SK-N-SH (cell line): ENCODE data around the gene XIAP. TPM values are rescaled to one million over a fixed set of nuclear protein-coding genes. Genes with fewer than 3 reads are reported as not detected.

Source experiments
- CTCF ChIA-PET: fragments of 300-600, 350-600 bp; formaldehyde crosslinking; extraction: SDS; loops from one replicate; lab custom pipeline; 2021; lab: Yijun Ruan, JAX
- POLR2A ChIA-PET: fragments of 350-600 bp; sonication (Branson Sonifier 250); formaldehyde crosslinking; extraction: SDS; loops from one replicate; lab custom pipeline; 2020; ENCODE audit warnings: antibody characterized with exemption, inconsistent platforms; lab: Yijun Ruan, JAX
- DNase-seq: peaks from one replicate; pipeline ENCODE4 v3.0.0; 2012
- H2AFZ ChIP-seq: fragments of 200-600 bp; sonication (generic); 2 replicates; pipeline ENCODE4 v1.8.1; 2016; ENCODE audit warnings: antibody characterized with exemption, mild to moderate bottlenecking, low read depth
- H3F3A ChIP-seq: fragments of 200-600 bp; sonication (generic); replicated peaks from 2 replicates; pipeline ENCODE3; 2016; ENCODE audit warnings: antibody characterized with exemption, mild to moderate bottlenecking; ENCODE audit not compliant: insufficient read depth
- H3K27ac ChIP-seq, 2 experiments: fragments of 200-500 bp in 1 of 2; fragments of 200-600 bp in 1 of 2; sonication (Bioruptor generic) in 1 of 2; sonication (generic), shearing (Covaris generic) in 1 of 2; 2 replicates each; pipeline versions ENCODE4 v1.5.1 to v1.6.1; 2014 to 2016; ENCODE audit warnings: low read depth in 2 of 2, inconsistent platforms in 1 of 2, low read length in 1 of 2, mild to moderate bottlenecking in 1 of 2, mixed read lengths in 1 of 2
- H3K27me3 ChIP-seq: fragments of 200-600 bp; sonication (generic), shearing (Covaris generic); 2 replicates; pipeline ENCODE4 v1.6.1; 2016; ENCODE audit warnings: mixed run types; ENCODE audit not compliant: insufficient read depth
- H3K36me3 ChIP-seq, 2 experiments: fragments of 200-500 bp in 1 of 2; fragments of 200-600 bp in 1 of 2; sonication (Bioruptor generic) in 1 of 2; sonication (generic) in 1 of 2; replicated peaks in 1 of 2; 2 replicates each; pipeline versions ENCODE3 to v1.5.1; 2014 to 2016; ENCODE audit warnings: low read length in 1 of 2, mild to moderate bottlenecking in 1 of 2; ENCODE audit not compliant: insufficient read depth in 2 of 2, control insufficient read depth in 1 of 2
- H3K4me1 ChIP-seq, 2 experiments: fragments of 200-500 bp in 1 of 2; fragments of 200-600 bp in 1 of 2; sonication (Bioruptor generic) in 1 of 2; sonication (generic), shearing (Covaris generic) in 1 of 2; 2 replicates each; pipeline versions ENCODE4 v1.5.1 to v1.6.1; 2014 to 2016; ENCODE audit warnings: low read depth in 1 of 2, low read length in 1 of 2, mixed run types in 1 of 2; ENCODE audit not compliant: insufficient read depth in 2 of 2, control insufficient read depth in 1 of 2
- H3K4me2 ChIP-seq: fragments of 200-600 bp; sonication (generic), shearing (Covaris generic); 2 replicates; pipeline ENCODE4 v1.6.1; 2017; ENCODE audit warnings: mixed run types
- H3K4me3 ChIP-seq, 2 experiments: fragments of 200-500 bp in 1 of 2; fragments of 200-600 bp in 1 of 2; sonication (Bioruptor generic) in 1 of 2; sonication (generic), shearing (Covaris generic) in 1 of 2; 2 replicates each; pipeline versions ENCODE4 v1.5.1 to v1.8.1; 2014 to 2016; ENCODE audit warnings: low read depth in 2 of 2, inconsistent platforms in 1 of 2, low read length in 1 of 2, mild to moderate bottlenecking in 1 of 2, mixed read lengths in 1 of 2, moderate library complexity in 1 of 2
- H3K79me2 ChIP-seq: fragments of 200-600 bp; sonication (generic); 2 replicates; pipeline ENCODE4 v1.8.1; 2017; ENCODE audit warnings: mild to moderate bottlenecking; ENCODE audit not compliant: insufficient read depth
- H3K9ac ChIP-seq: fragments of 200-600 bp; sonication (generic); 2 replicates; pipeline ENCODE4 v1.6.1; 2017; ENCODE audit warnings: mixed run types
- H3K9me2 ChIP-seq: fragments of 200-600 bp; sonication (generic); 2 replicates; pipeline ENCODE4 v1.6.1; 2017; ENCODE audit warnings: mixed run types
- H3K9me3 ChIP-seq: fragments of 200-600 bp; sonication (generic); 2 replicates; pipeline ENCODE4 v1.6.1; 2017; ENCODE audit warnings: mixed run types, mild to moderate bottlenecking, moderate library complexity
- H4K20me1 ChIP-seq: fragments of 200-600 bp; sonication (generic); 2 replicates; pipeline ENCODE4 v1.6.1; 2017; ENCODE audit warnings: mild to moderate bottlenecking, mixed run types; ENCODE audit not compliant: insufficient read depth
- ELF1 ChIP-seq: IDR thresholded peaks from 2 replicates; pipeline ENCODE4 v1.4.0; 2012
- EP300 ChIP-seq, 2 experiments: IDR thresholded peaks; 2 replicates each; pipeline versions ENCODE4 v1.4.0 to v1.6.1; 2012; ENCODE audit warnings: borderline replicate concordance in 1 of 2, low read depth in 1 of 2, low read length in 1 of 2
- FOXJ3 ChIP-seq: sonication (generic); formaldehyde crosslinking; IDR thresholded peaks from 2 replicates; pipeline ENCODE4 v1.5.1; 2020; ENCODE audit warnings: mild to moderate bottlenecking, missing genetic modification reagents
- FOXM1 ChIP-seq: IDR thresholded peaks from 2 replicates; pipeline ENCODE4 v1.4.0; 2012; ENCODE audit warnings: low read depth, mild to moderate bottlenecking
- JUND ChIP-seq: IDR thresholded peaks from 2 replicates; pipeline ENCODE4 v1.4.0; 2012
- NFIC ChIP-seq: IDR thresholded peaks from 2 replicates; pipeline ENCODE4 v1.4.0; 2012; ENCODE audit warnings: borderline replicate concordance
- NRF1 ChIP-seq: IDR thresholded peaks from 2 replicates; pipeline ENCODE4 v1.6.1; 2012; ENCODE audit warnings: low read depth, mild to moderate bottlenecking, low read length
- RAD21 ChIP-seq: IDR thresholded peaks from 2 replicates; pipeline ENCODE4 v1.6.1; 2012; ENCODE audit warnings: mild to moderate bottlenecking, low read length
- RCOR1 ChIP-seq: fragments of 150-350 bp; IDR thresholded peaks from 2 replicates; pipeline ENCODE4 v1.6.1; 2017; ENCODE audit warnings: antibody characterized with exemption, low read length
- RXRA ChIP-seq: IDR thresholded peaks from 2 replicates; pipeline ENCODE4 v1.4.0; 2012; ENCODE audit warnings: low read depth, mild to moderate bottlenecking, borderline replicate concordance
- SIN3A ChIP-seq: IDR thresholded peaks from 2 replicates; pipeline ENCODE4 v1.6.1; 2012; ENCODE audit warnings: low read depth, mild to moderate bottlenecking, low read length, moderate library complexity, borderline replicate concordance
- SMC3 ChIP-seq: IDR thresholded peaks from 2 replicates; pipeline ENCODE4 v1.6.1; 2012; ENCODE audit warnings: low read depth, low read length, improper control_type of control experiment
- TAF1 ChIP-seq: IDR thresholded peaks from 2 replicates; pipeline ENCODE4 v1.6.1; 2012; ENCODE audit warnings: low read depth, mild to moderate bottlenecking, low read length, moderate library complexity, borderline replicate concordance
- TCF12 ChIP-seq: IDR thresholded peaks from 2 replicates; pipeline ENCODE4 v1.4.0; 2012
- TEAD4 ChIP-seq: IDR thresholded peaks from 2 replicates; pipeline ENCODE4 v1.4.0; 2012; ENCODE audit warnings: mild to moderate bottlenecking, borderline replicate concordance; ENCODE audit not compliant: insufficient read depth
- USF1 ChIP-seq: IDR thresholded peaks from 2 replicates; pipeline ENCODE4 v1.4.0; 2012; ENCODE audit warnings: low read depth, borderline replicate concordance
- ZBTB33 ChIP-seq: IDR thresholded peaks from 2 replicates; pipeline ENCODE4 v1.4.0; 2012; ENCODE audit warnings: low read depth, borderline replicate concordance
- WGBS: methylation state at CpG from one replicate; pipeline ENCODE4 v1.1.6; 2017; ENCODE audit warnings: low lambda C conversion rate; 5-methylcytosine and 5-hydroxymethylcytosine counted together
- polyA plus RNA-seq, 3 experiments: library from polyadenylated mRNA; depleted of rRNA; stranded (reverse); fragments of >200 nt; gene quantifications; 2 replicates each; pipeline ENCODE4 v1.2.3, GENCODE V29; 2012
- TF ChIP-seq, protein P1 (sequence below): IDR thresholded peaks from 2 replicates; pipeline ENCODE4 v1.4.0; 2012; ENCODE audit warnings: low read depth
- TF ChIP-seq, protein P2 (sequence below): IDR thresholded peaks from 2 replicates; pipeline ENCODE4 v1.6.1; 2012; ENCODE audit warnings: mild to moderate bottlenecking, low read depth, low read length, moderate library complexity
- TF ChIP-seq, protein P3 (sequence below): fragments of 200-600 bp; sonication (generic); IDR thresholded peaks from 2 replicates; pipeline ENCODE4 v1.6.1; 2017; ENCODE audit warnings: antibody characterized with exemption, mild to moderate bottlenecking, moderate library complexity
- TF ChIP-seq, protein P4 (sequence below): fragments of 150-350 bp; IDR thresholded peaks from 2 replicates; pipeline ENCODE4 v1.6.1; 2016; ENCODE audit warnings: mild to moderate bottlenecking, low read depth, low read length
- TF ChIP-seq, protein P5 (sequence below): IDR thresholded peaks from 2 replicates; pipeline ENCODE4; 2012

The XIAP gene
- polyA plus RNA-seq, 1 of the 3 experiments (the other 2 are of a cell fraction) = 9.1 TPM

- no peak for TF ChIP-seq TAF1
- TF ChIP-seq FOXJ3 (CRISPR knock-in tag) = no peak
- TF ChIP-seq, protein P1, sequence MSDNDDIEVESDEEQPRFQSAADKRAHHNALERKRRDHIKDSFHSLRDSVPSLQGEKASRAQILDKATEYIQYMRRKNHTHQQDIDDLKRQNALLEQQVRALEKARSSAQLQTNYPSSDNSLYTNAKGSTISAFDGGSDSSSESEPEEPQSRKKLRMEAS = no peak
Observed at GRCh38 chrX:123873956-123874355, 14.1 kb downstream of the XIAP start (continued).

- CTCF ChIA-PET = no interaction called here
- H3K27me3 ChIP-seq = no peaks in the 10 kb centered on the region
- peaks cover 0 to 5% of the 10 kb centered on the region in 2 experiments for H3K36me3 ChIP-seq
- H3K4me3 ChIP-seq = no peak overlapping the region
- peaks cover 4 to 8% of the 10 kb centered on the region in 2 experiments; a peak in 2 of 4 replicates for H3K4me1 ChIP-seq
- H3K27ac ChIP-seq = no peak overlapping the region
- POLR2A ChIA-PET = no interaction called here
- DNase-seq = no peak
- no peak overlapping the region for H3K9ac ChIP-seq
- no peak overlapping the region for H2AFZ ChIP-seq
- peaks cover 33% of the 10 kb centered on the region; the same call in 1 of the 2 replicates for H4K20me1 ChIP-seq
- H3K79me2 ChIP-seq = peaks cover 68% of the 10 kb centered on the region
- TF ChIP-seq ELF1 (no peak), EP300 (IDR thresholded peaks at IDR 0.05; ENCODE audit: borderline replicate concordance in 1 of 2, low read depth in 1 of 2, low read length in 1 of 2) (no peak), SMC3 (no peak), JUND (no peak), NFIC (no peak), FOXM1 (no peak), RAD21 (no peak), RXRA (no peak), TCF12 (no peak), RCOR1 (no peak), SIN3A (no peak), TEAD4 (no peak), NRF1 (no peak), ZBTB33 (no peak), USF1 (no peak)
- TF ChIP-seq, protein P1 = no peak
- TF ChIP-seq, protein P2, sequence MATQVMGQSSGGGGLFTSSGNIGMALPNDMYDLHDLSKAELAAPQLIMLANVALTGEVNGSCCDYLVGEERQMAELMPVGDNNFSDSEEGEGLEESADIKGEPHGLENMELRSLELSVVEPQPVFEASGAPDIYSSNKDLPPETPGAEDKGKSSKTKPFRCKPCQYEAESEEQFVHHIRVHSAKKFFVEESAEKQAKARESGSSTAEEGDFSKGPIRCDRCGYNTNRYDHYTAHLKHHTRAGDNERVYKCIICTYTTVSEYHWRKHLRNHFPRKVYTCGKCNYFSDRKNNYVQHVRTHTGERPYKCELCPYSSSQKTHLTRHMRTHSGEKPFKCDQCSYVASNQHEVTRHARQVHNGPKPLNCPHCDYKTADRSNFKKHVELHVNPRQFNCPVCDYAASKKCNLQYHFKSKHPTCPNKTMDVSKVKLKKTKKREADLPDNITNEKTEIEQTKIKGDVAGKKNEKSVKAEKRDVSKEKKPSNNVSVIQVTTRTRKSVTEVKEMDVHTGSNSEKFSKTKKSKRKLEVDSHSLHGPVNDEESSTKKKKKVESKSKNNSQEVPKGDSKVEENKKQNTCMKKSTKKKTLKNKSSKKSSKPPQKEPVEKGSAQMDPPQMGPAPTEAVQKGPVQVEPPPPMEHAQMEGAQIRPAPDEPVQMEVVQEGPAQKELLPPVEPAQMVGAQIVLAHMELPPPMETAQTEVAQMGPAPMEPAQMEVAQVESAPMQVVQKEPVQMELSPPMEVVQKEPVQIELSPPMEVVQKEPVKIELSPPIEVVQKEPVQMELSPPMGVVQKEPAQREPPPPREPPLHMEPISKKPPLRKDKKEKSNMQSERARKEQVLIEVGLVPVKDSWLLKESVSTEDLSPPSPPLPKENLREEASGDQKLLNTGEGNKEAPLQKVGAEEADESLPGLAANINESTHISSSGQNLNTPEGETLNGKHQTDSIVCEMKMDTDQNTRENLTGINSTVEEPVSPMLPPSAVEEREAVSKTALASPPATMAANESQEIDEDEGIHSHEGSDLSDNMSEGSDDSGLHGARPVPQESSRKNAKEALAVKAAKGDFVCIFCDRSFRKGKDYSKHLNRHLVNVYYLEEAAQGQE = no peak
- TF ChIP-seq, protein P3, sequence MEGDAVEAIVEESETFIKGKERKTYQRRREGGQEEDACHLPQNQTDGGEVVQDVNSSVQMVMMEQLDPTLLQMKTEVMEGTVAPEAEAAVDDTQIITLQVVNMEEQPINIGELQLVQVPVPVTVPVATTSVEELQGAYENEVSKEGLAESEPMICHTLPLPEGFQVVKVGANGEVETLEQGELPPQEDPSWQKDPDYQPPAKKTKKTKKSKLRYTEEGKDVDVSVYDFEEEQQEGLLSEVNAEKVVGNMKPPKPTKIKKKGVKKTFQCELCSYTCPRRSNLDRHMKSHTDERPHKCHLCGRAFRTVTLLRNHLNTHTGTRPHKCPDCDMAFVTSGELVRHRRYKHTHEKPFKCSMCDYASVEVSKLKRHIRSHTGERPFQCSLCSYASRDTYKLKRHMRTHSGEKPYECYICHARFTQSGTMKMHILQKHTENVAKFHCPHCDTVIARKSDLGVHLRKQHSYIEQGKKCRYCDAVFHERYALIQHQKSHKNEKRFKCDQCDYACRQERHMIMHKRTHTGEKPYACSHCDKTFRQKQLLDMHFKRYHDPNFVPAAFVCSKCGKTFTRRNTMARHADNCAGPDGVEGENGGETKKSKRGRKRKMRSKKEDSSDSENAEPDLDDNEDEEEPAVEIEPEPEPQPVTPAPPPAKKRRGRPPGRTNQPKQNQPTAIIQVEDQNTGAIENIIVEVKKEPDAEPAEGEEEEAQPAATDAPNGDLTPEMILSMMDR = no peak
- TF ChIP-seq, protein P4, sequence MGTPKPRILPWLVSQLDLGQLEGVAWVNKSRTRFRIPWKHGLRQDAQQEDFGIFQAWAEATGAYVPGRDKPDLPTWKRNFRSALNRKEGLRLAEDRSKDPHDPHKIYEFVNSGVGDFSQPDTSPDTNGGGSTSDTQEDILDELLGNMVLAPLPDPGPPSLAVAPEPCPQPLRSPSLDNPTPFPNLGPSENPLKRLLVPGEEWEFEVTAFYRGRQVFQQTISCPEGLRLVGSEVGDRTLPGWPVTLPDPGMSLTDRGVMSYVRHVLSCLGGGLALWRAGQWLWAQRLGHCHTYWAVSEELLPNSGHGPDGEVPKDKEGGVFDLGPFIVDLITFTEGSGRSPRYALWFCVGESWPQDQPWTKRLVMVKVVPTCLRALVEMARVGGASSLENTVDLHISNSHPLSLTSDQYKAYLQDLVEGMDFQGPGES = no peak
- TF ChIP-seq, protein P5, sequence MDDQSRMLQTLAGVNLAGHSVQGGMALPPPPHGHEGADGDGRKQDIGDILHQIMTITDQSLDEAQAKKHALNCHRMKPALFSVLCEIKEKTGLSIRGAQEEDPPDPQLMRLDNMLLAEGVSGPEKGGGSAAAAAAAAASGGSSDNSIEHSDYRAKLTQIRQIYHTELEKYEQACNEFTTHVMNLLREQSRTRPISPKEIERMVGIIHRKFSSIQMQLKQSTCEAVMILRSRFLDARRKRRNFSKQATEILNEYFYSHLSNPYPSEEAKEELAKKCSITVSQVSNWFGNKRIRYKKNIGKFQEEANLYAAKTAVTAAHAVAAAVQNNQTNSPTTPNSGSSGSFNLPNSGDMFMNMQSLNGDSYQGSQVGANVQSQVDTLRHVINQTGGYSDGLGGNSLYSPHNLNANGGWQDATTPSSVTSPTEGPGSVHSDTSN = no peak
- TF ChIP-seq, all 33 proteins: peak for 0
- Histone ChIP-seq H3K4me2 (no peak overlapping the region), H3F3A (no peaks in the 10 kb centered on the region), H3K9me3 (no peaks in the 10 kb centered on the region), H3K9me2 (no peaks in the 10 kb centered on the region)
- 29% methylated on average over 2 of the region's 2 CpGs for WGBS
Observed at GRCh38 chrX:123876177-123876576, 16.3 kb downstream of the XIAP start.
